ENCODE measurements around the gene FTSJ3.
A peak's percentile ranks its signal among the peaks of the same experiment; 100 is the strongest.
"Not testable (repeated sequence)": the region's sequence is repeated elsewhere in the genome, so short reads cannot be mapped to it uniquely, and the experiment has no call there.

FTSJ3 gene

GRCh38 chr17:63827801-63828221 lies 348 bp upstream of the FTSJ3 start:
- no peak for DNase-seq (ENCODE audit: low read depth)

- DNase-seq (ENCODE audit: low read depth): peak; percentile 25
Observed at GRCh38 chr17:63826468-63827001, 928 bp downstream of the FTSJ3 start.

DNA sequence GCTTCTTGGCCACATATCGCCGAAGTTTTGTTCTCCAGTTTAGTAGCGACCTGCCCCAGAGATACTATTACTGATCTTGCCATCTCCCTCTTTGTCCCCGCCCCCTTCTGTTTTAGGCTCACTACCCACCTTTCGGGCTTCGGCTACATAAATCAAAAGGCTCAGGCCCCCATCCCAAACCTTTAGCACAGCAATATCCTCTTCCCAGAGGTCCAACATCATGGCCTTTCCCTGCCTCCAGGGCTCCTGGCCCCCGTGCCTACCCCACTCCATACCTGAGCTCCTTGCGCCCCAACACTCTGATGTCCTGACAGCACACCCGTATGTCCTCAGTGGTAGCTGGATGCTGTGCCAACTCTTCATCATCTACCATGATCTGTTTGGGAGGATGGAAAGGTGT lies 3.1 kb downstream of the FTSJ3 start:
- DNase-seq (ENCODE audit: low read depth): no peak

GRCh38 chr17:63823659-63824331 lies 3.7 kb downstream of the FTSJ3 start:
- DNase-seq (ENCODE audit: low read depth): no peak

GRCh38 chr17:63822537-63822936 lies 4.9 kb downstream of the FTSJ3 start:
- no peak for DNase-seq (ENCODE audit: low read depth)

- no peak for DNase-seq (ENCODE audit: low read depth)
Observed at GRCh38 chr17:63821804-63822203, 5.7 kb downstream of the FTSJ3 start.

GRCh38 chr17:63820963-63821561 lies 6.4 kb downstream of the FTSJ3 start:
- no peak for DNase-seq (ENCODE audit: low read depth)

- DNase-seq (ENCODE audit: low read depth): no peak
Observed at GRCh38 chr17:63819585-63820537, 7.6 kb downstream of the FTSJ3 start.

GRCh38 chr17:63819131-63819530 lies 8.3 kb downstream of the FTSJ3 start:
- DNase-seq (ENCODE audit: low read depth): no peak

- no peak for DNase-seq (ENCODE audit: low read depth)
Observed at GRCh38 chr17:63817736-63818385, 9.6 kb downstream of the FTSJ3 start.

DNA sequence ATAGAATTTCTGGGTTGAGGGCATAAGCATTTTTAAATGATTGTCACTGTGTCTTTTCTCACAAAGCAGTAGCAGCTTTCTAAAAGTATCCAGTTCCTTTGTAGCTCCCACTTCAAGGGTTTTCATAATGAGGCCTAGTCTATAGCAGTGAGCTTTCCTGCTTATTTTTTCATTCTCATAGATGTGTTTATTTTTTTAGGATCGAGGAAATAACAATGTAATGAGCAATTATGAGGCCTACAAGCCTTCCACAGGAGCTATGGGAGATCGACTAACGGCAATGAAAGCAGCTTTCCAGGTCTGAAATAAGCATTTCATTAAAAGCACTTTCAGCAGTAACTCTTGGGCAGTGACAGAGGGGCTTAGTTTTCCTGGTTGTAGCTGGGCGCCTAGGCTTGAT lies 10.8 kb downstream of the FTSJ3 start:
- peak; percentile 36 for DNase-seq (ENCODE audit: low read depth)

- no peak for DNase-seq (ENCODE audit: low read depth)
Observed at GRCh38 chr17:63816123-63816522, 11.3 kb downstream of the FTSJ3 start.

DNA sequence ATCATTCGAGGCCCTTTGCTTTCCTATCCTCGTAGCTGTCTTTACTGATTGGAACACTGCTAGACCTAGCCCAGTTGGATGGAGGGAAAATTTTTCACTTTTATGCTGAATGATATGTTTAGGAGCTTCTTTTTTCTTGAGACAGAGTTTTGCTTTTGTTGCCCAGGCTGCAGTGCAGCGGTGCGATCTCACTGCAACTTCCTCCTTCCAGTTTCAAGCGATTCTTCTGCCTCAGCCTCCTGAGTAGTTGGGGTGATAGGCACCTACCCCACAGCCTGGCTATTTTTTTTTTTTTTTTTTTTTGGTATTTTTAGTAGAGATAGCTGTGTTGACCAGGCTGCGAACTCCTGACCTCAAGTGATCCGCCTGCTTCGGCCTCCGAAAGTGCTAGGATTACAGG lies 17.5 kb downstream of the FTSJ3 start:
- no peak for DNase-seq (ENCODE audit: low read depth)

DNA sequence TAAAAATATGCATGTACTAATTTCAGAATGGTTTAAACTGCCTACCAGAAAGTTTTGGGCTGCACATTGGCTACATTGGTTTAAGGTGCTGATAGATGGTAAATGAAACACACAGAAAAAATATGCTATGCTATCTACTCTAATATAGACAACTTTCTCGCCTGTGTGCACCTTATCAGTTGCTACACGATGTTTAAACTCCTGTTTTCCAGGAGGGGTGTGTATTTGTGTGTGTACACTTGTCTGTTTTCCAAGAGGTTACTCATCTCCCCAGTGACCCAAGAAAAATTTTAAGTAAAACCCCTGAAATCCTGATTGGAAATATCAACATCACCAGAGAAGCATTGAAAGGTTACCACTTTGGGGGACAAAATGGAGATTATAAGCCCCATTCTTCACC lies 21.9 kb downstream of the FTSJ3 start:
- DNase-seq (ENCODE audit: low read depth): no peak

GRCh38 chr17:63804328-63804727 lies 23.1 kb downstream of the FTSJ3 start:
- peak; percentile 15 for DNase-seq (ENCODE audit: low read depth)

- DNase-seq (ENCODE audit: low read depth): no peak
Observed at GRCh38 chr17:63800783-63801182, 26.7 kb downstream of the FTSJ3 start.

GRCh38 chr17:63798572-63799106 lies 28.8 kb downstream of the FTSJ3 start:
- DNase-seq (ENCODE audit: low read depth): no peak

GRCh38 chr17:63796375-63796774 lies 31.1 kb downstream of the FTSJ3 start:
- DNase-seq (ENCODE audit: low read depth): not testable (repeated sequence)

GRCh38 chr17:63792055-63792729 lies 35.3 kb downstream of the FTSJ3 start:
- DNase-seq (ENCODE audit: low read depth): no peak

GRCh38 chr17:63790057-63790456 lies 37.4 kb downstream of the FTSJ3 start:
- no peak for DNase-seq (ENCODE audit: low read depth)

Measured in fibroblast of gingiva (primary cell).